Stimulated activated CD8-positive, alpha-beta memory T cell treated with anti-CD3 and anti-CD28 coated beads, Interleukin-7, amount 100 ng/mL, for 48 hours (primary cell): Measurements from ENCODE around the gene KIF3A.

Experiments used
- DNase-seq, 2 donors: peaks; one replicate each; pipeline ENCODE4 v3.0.0-alpha.2; 2020; ENCODE audit warnings: low read depth in 1 of 2; ENCODE audit errors: extremely low read depth in 1 of 2

The KIF3A gene

GRCh38 chr5:132646583-132647266 lies 90.6 kb downstream of the KIF3A start:
- no peak for DNase-seq

- no peak for DNase-seq
Measured at GRCh38 chr5:132644177-132644576, 93.2 kb downstream of the KIF3A start.
